OCI-LY1 (cell line): ENCODE data around the gene USP38.

Experiments used
- H2AFZ ChIP-seq: fragments of 200-600 bp; sonication (generic), shearing (Covaris generic); 2 replicates; pipeline ENCODE4 v1.6.0; 2014; ENCODE audit warnings: antibody characterized with exemption, mild to moderate bottlenecking, low read length
- H3F3A ChIP-seq: fragments of 200-600 bp; sonication (generic), shearing (Covaris generic); 2 replicates; pipeline ENCODE4 v1.6.0; 2014; ENCODE audit warnings: mild to moderate bottlenecking, antibody characterized with exemption, low read length, moderate library complexity; ENCODE audit not compliant: insufficient read depth
- H3K27ac ChIP-seq: fragments of 200-600 bp; sonication (generic); 2 replicates; pipeline ENCODE4 v1.5.1; 2014; ENCODE audit warnings: low read length, mixed run types, mild to moderate bottlenecking, low read depth; ENCODE audit not compliant: poor library complexity, severe bottlenecking
- H3K27me3 ChIP-seq: fragments of 200-600 bp; sonication (generic); 2 replicates; pipeline ENCODE4 v1.6.0; 2014; ENCODE audit warnings: antibody characterized with exemption, mild to moderate bottlenecking, low read length, moderate library complexity; ENCODE audit not compliant: insufficient read depth
- H3K36me3 ChIP-seq: fragments of 200-600 bp; sonication (generic); 2 replicates; pipeline ENCODE4 v1.6.1; 2014; ENCODE audit warnings: mild to moderate bottlenecking, antibody characterized with exemption, low read length, moderate library complexity, mixed read lengths; ENCODE audit not compliant: insufficient read depth
- H3K4me1 ChIP-seq: fragments of 200-600 bp; sonication (generic); 2 replicates; pipeline ENCODE4 v1.5.1; 2014; ENCODE audit warnings: mild to moderate bottlenecking, low read length, moderate library complexity; ENCODE audit not compliant: insufficient read depth, severe bottlenecking
- H3K4me2 ChIP-seq: fragments of 200-600 bp; sonication (generic), shearing (Covaris generic); 2 replicates; pipeline ENCODE4 v1.6.1; 2014; ENCODE audit warnings: low read length
- H3K4me3 ChIP-seq: fragments of 200-600 bp; sonication (generic); 2 replicates; pipeline ENCODE4 v1.5.1; 2014; ENCODE audit warnings: low read length, low read depth, mild to moderate bottlenecking, mixed read lengths; ENCODE audit not compliant: poor library complexity, severe bottlenecking
- H3K79me2 ChIP-seq: fragments of 200-600 bp; shearing (Covaris generic); 2 replicates; pipeline ENCODE4 v1.6.1; 2016; ENCODE audit warnings: mixed run types, low read length, mixed read lengths; ENCODE audit not compliant: insufficient read depth
- H3K9ac ChIP-seq: fragments of 200-600 bp; sonication (generic), shearing (Covaris generic); 2 replicates; pipeline ENCODE4 v1.6.1; 2014; ENCODE audit warnings: mild to moderate bottlenecking, low read length, mixed read lengths
- H3K9me2 ChIP-seq: fragments of 200-600 bp; sonication (generic), shearing (Covaris generic); 2 replicates; pipeline ENCODE4 v1.6.1; 2014; ENCODE audit warnings: low read depth, mild to moderate bottlenecking, low read length, mixed read lengths
- H3K9me3 ChIP-seq: fragments of 200-600 bp; shearing (Covaris generic); 2 replicates; pipeline ENCODE4 v1.6.1; 2014; ENCODE audit warnings: low read length, mixed read lengths
- H4K20me1 ChIP-seq: fragments of 200-600 bp; sonication (generic), shearing (Covaris generic); 2 replicates; pipeline ENCODE4 v1.6.0; 2016; ENCODE audit warnings: mild to moderate bottlenecking, low read length; ENCODE audit not compliant: insufficient read depth
- CTCF ChIP-seq: fragments of 200-600 bp; sonication (generic), shearing (Covaris generic); IDR thresholded peaks from 2 replicates; pipeline ENCODE4 v1.5.1; 2017; ENCODE audit warnings: mild to moderate bottlenecking, antibody characterized with exemption, low read length, moderate library complexity, mixed read lengths
- EZH2 ChIP-seq: fragments of 200-600 bp; sonication (generic), shearing (Covaris generic); IDR thresholded peaks from 2 replicates; pipeline ENCODE4 v1.8.0; 2017; ENCODE audit warnings: borderline replicate concordance, mixed run types, mild to moderate bottlenecking, antibody characterized with exemption, low read length, moderate library complexity, mixed read lengths

Gene USP38

GRCh38 chr4:143196323-143196722, 11.6 kb downstream of the USP38 start:
- no peak overlapping the region for H3K9ac ChIP-seq
- TF ChIP-seq CTCF (no peak), EZH2 (no peak)
- no peaks in the 10 kb centered on the region for H3F3A ChIP-seq
- H3K9me3 ChIP-seq = no peaks in the 10 kb centered on the region
- H3K36me3 ChIP-seq = peaks cover 84% of the 10 kb centered on the region
- H3K4me2 ChIP-seq = no peak overlapping the region
- H4K20me1 ChIP-seq = no peaks in the 10 kb centered on the region
- H3K4me3 ChIP-seq = no peak overlapping the region
- H3K4me1 ChIP-seq = no peaks in the 10 kb centered on the region
- no peaks in the 10 kb centered on the region for H3K27me3 ChIP-seq
- H2AFZ ChIP-seq = no peak overlapping the region
- H3K27ac ChIP-seq = no peak overlapping the region
- no peaks in the 10 kb centered on the region for H3K9me2 ChIP-seq
- H3K79me2 ChIP-seq = no peaks in the 10 kb centered on the region

GRCh38 chr4:143199503-143199902, 14.8 kb downstream of the USP38 start:
- no peak overlapping the region for H2AFZ ChIP-seq
- H3K4me3 ChIP-seq = no peak overlapping the region
- no peaks in the 10 kb centered on the region for H3K9me3 ChIP-seq
- H3K9me2 ChIP-seq = no peaks in the 10 kb centered on the region
- no peaks in the 10 kb centered on the region for H3K27me3 ChIP-seq
- H3K27ac ChIP-seq = no peak overlapping the region
- peaks cover 77% of the 10 kb centered on the region for H3K36me3 ChIP-seq
- no peaks in the 10 kb centered on the region for H3K79me2 ChIP-seq
- H3F3A ChIP-seq = no peaks in the 10 kb centered on the region
- no peaks in the 10 kb centered on the region for H4K20me1 ChIP-seq
- no peak overlapping the region for H3K4me2 ChIP-seq
- H3K9ac ChIP-seq = no peak overlapping the region
- H3K4me1 ChIP-seq = no peaks in the 10 kb centered on the region
- no peak for TF ChIP-seq CTCF
- TF ChIP-seq EZH2 = no peak

- Histone ChIP-seq H3K4me3 (no peak overlapping the region), H3K4me2 (no peak overlapping the region), H4K20me1 (no peaks in the 10 kb centered on the region), H3K9ac (no peak overlapping the region), H3F3A (no peaks in the 10 kb centered on the region), H3K27me3 (no peaks in the 10 kb centered on the region), H3K27ac (no peak overlapping the region), H2AFZ (no peak overlapping the region), H3K4me1 (no peaks in the 10 kb centered on the region), H3K9me2 (no peaks in the 10 kb centered on the region), H3K9me3 (no peaks in the 10 kb centered on the region), H3K36me3 (peaks cover 73% of the 10 kb centered on the region), H3K79me2 (no peaks in the 10 kb centered on the region; the same call in 1 of the 2 replicates)
- no peak for TF ChIP-seq EZH2
- peak; percentile 28; the same call in 1 of the 2 replicates for TF ChIP-seq CTCF
Observed at GRCh38 chr4:143202824-143203223, 18.1 kb downstream of the USP38 start.
